ENCODE measurements around the gene TYSND1.

DNA sequence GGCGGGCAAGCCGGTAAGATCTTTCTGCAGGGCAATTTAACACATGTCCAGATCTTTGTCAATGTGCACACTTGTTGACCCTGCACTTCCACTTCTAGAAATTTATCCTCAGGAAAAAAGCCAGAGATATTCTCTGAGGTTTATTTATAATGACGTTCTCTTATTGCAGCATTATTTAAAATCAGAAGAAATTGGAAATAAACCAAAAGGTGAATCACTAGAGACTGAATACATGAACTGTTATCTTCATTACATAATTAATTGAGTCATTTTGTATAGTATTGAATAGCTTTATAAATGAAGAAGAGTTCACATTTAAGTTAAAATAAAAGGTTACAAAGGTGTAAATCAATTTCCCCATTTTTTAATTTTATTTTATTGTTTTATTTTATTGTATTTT lies 40.1 kb upstream of the TYSND1 start:
- no peak for TF ChIP-seq NFE2L1 (CRISPR knock-in tag; IDR thresholded peaks at IDR 0.05; ENCODE audit: borderline replicate concordance)
- no peak for TF ChIP-seq ZNF746 (CRISPR knock-in tag; IDR thresholded peaks at IDR 0.05)
- TF ChIP-seq, protein P1, sequence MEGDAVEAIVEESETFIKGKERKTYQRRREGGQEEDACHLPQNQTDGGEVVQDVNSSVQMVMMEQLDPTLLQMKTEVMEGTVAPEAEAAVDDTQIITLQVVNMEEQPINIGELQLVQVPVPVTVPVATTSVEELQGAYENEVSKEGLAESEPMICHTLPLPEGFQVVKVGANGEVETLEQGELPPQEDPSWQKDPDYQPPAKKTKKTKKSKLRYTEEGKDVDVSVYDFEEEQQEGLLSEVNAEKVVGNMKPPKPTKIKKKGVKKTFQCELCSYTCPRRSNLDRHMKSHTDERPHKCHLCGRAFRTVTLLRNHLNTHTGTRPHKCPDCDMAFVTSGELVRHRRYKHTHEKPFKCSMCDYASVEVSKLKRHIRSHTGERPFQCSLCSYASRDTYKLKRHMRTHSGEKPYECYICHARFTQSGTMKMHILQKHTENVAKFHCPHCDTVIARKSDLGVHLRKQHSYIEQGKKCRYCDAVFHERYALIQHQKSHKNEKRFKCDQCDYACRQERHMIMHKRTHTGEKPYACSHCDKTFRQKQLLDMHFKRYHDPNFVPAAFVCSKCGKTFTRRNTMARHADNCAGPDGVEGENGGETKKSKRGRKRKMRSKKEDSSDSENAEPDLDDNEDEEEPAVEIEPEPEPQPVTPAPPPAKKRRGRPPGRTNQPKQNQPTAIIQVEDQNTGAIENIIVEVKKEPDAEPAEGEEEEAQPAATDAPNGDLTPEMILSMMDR (CRISPR knock-in tag; IDR thresholded peaks at IDR 0.05): no peak
- no peak for TF ChIP-seq ZNF253 (CRISPR knock-in tag; IDR thresholded peaks at IDR 0.05; ENCODE audit: borderline replicate concordance)

Measured in HepG2 (cell line).